ENCODE results near the gene SLC24A3.

SLC24A3 gene

DNA sequence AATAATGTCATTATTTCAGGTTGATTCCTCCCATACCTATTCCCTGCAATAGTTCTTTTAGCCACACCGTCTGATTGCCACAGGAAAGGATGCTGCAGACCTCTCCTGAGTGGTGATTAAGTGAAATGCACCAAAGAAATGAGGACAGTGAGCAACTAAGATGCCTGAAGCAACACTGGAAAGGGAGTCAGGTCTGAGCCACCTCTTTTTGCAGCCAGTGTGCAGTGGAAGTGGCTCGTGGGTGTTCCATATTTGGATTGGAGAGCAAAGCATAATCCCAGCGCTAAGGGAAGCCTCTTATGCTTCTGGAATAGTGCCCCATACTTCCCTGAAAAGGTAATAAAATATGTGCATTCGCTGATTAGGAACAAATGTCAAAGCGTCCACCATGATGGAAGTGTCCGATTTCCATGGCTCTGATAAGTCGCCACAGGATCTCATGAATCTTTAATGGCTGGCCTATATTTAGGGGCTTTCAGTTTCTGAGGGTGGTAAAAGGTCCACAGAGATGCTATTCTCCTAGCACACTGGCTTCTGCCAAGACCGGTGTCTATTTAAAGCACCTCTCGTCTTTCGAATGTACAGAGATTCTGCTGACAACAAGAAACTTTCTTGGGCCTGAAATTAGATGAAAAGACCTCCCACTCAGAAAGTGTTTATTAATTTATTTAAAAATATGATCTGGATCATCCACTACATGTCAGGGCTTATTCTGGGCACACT lies 253.9 kb downstream of the SLC24A3 start:
- no peak for DNase-seq

GRCh38 chr20:19473216-19473921 lies 260.9 kb downstream of the SLC24A3 start:
- no peak for DNase-seq

DNA sequence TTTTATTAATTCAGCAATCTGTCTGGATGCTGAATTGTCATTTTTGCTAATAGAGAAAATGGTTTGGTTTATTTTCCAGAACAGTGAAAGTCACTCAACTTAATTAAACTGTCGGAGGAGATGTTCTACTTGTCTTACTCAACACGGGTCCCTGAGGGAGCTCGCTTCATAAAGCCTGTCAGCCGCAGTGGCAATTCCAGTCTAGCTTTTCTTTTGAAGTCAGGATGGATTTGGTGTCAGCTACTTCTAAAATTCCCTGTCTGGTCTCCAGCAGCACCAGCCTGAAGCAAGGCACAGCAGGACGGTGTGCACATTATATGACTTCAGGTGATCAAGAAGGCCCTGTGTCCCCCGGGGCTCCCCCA lies 261.5 kb downstream of the SLC24A3 start:
- DNase-seq = no peak

- DNase-seq = no peak
These were observed 266.0 kb downstream of the SLC24A3 start for GRCh38 chr20:19478320-19478895.

DNA sequence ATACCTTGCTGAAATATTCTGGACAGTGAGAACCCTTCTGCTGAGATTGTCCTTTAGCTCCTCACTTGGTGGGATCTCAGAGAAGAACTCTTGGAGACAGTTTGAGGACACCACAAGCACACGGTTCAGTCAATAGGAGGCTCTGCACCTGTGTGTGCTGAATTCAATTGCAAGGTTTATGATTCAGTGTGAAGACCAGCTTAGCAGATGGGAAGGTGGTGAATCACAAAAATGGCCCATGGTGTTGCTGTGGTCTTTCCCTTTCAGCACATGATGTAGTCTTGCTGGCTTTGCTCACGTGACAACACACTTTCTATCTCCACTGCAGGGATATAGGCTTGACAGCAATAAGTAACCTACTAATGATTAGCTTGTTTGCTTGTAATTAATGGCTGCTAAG lies 270.3 kb downstream of the SLC24A3 start:
- DNase-seq = no peak

DNA sequence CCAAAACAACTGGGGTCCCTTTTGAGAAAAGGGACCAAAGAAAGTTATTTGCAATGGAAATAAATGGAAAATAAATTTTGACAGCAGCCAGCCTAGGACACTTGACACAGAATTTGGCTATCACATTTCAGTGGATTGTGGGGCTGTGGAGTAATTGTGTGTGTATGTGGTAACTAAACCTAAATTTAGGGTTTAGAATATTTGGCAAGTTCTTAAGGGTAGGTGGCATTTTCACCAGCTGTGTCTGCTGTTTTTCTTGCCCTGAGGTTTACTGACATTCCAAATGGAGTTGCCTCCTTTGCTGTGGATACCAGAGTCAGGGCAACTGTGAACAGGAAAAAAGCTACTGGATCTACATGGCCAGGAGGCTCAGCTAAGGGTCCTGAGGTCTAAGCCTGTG lies 270.9 kb downstream of the SLC24A3 start:
- no peak for DNase-seq

DNA sequence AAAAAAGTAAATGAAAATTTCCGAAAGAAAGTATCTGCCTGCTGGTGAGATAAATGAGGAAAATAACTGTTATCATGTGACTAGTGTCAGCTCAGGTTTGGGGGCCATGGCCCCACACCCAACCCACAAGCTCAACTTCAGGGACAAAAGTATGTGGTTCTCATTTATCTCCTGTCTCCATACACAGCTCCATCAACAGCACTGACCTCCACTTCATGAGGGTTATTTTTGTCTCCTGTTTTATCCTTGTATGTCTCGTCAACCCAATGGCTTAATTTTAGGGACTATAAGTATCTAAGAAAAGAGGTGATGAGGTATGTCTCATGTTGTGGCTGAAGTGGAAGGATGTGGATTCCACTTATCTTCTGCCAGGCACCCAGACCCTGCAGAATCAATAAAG lies 274.0 kb downstream of the SLC24A3 start:
- DNase-seq = no peak

DNA sequence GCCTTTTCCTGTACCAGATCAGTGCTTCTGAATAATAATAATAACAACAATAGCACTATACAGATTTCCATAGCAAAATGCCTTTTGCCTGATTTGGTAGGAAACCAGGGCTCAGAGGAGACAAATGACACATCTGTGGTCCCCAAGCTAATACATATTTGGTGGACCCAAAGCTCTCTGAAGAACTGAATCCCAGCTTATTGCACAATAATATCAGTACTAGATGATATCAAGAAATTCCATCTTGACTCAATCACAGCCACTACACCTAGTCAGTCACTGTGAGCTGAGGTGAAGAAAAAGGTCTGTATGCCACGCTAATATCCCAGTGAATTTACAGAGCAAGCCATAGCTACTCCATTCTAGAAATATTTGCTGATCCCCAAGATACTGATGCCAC lies 275.0 kb downstream of the SLC24A3 start:
- no peak for DNase-seq

DNA sequence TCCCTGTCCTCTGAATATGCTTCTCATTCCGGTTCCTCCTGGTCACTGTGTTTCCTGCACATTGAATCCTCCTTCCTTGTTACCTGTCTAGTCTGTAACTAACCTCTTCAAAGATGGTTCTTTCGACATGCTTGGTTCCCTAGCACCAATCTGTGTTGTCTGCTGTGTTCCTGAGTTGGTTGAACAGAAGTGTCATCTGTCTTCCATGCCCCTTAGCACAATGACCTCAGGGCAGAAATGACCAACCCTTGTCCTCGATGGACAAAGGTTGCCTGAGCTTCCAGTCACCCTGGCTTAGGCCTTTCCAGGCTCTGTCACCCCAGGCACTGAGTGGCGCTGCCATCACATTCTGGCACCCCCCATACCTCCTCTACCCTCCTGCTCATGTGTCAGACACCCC lies 278.8 kb downstream of the SLC24A3 start:
- DNase-seq = no peak

DNA sequence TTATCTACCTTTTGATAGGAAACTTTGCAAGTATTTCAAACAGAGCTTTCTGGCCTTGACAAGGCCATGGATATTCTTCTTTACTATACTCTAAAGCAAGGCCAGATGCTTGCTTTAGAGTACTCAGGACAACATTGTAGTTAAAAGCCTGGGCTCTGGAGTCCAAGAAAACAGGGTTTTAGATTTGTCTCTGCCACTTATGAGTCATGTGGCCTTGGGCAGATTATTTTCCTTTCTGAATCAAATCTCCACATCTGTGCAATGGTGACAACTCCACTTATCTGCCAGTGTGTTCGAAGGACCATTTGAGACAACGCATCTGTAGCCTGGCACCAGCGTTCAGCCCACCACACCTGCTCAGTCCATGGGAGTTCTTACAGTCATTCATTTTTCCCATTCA lies 279.7 kb downstream of the SLC24A3 start:
- DNase-seq = no peak

GRCh38 chr20:19492687-19493336 lies 280.4 kb downstream of the SLC24A3 start:
- no peak for DNase-seq

- DNase-seq = no peak
These were observed 281.5 kb downstream of the SLC24A3 start for GRCh38 chr20:19493794-19494495.

- DNase-seq = no peak
These were observed 283.7 kb downstream of the SLC24A3 start for GRCh38 chr20:19495905-19496703.

- DNase-seq = no peak
These were observed 284.6 kb downstream of the SLC24A3 start for GRCh38 chr20:19497064-19497463.

DNA sequence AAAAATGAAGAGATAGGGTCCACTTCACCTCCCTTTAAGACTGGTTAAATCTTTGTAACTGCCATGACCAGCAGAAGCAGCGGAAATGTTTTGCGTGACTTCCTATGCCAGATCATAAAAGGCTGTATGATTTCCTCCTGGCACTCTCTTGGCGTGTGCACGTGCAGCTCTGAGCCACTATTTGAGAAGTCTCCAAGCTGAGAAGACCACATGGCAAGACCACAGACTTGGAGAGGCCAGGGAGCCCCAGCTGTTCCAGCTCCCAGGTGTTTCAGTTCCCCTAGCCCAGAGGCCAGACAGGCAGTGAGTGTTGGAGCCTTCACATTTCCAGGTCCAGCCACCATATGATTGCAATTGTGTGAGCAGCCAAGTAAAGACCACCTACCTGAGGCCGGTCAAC lies 286.3 kb downstream of the SLC24A3 start:
- no peak for DNase-seq

GRCh38 chr20:19501476-19502115 lies 289.2 kb downstream of the SLC24A3 start:
- no peak for DNase-seq

DNA sequence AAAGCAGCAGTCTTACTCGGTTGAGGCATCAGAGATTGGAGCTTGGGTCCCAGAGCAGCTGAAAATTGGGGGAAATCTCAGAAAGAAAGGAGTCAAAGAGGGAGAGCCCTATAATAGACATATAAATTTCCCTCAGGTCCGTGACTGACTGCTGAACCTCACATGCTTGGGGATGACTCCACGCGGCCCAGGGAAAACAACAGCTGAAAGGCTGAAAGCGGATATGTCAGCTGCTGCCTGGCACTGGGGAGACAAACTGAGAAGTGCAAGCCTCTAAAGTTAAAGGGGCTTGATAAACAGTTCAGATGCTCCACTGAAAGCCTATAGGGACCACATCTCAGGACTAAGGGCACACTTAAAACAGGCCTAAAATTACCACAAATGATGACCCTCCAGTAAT lies 289.7 kb downstream of the SLC24A3 start:
- DNase-seq = no peak

- no peak for DNase-seq
These were observed 291.8 kb downstream of the SLC24A3 start for GRCh38 chr20:19504251-19504650.

DNA sequence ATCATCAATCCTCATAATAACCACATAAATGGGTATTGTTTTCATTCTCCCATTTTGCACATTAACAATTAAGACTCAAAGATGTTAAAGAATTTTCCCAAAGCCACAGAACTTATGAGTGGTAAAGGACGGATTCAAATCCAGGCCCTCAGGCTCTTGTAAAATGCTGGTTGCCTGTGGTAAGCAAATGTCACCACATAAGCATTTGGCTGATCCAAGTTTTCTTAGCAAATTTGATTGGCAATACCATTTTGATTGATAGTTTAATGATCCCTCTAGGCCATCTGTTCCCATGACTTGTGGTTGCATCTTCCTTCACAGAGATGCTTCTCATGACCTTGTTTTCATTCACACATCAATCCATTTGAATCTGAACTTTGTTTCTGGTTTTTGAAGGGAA lies 293.6 kb downstream of the SLC24A3 start:
- DNase-seq = no peak

GRCh38 chr20:19508449-19508848 lies 296.0 kb downstream of the SLC24A3 start:
- DNase-seq = no peak

DNA sequence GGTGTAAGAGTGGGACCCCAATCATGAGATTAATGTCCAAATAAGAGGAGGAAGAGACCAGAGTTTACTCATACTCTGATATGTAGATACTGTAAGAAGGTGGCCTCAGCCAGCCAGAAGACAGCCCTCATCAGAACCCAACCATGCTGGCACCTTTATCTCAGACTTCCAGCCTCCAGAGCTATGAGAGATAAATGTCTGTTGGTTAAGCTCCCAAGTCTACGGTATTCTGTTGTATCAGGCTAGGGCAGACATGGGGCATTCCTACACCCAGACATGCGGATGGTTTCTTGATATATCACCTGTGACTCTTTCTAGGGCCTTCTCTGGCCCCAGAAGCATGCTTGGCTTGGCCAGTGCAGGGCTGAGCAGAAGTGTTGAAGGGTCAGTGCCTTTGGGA lies 298.2 kb downstream of the SLC24A3 start:
- no peak for DNase-seq

DNA sequence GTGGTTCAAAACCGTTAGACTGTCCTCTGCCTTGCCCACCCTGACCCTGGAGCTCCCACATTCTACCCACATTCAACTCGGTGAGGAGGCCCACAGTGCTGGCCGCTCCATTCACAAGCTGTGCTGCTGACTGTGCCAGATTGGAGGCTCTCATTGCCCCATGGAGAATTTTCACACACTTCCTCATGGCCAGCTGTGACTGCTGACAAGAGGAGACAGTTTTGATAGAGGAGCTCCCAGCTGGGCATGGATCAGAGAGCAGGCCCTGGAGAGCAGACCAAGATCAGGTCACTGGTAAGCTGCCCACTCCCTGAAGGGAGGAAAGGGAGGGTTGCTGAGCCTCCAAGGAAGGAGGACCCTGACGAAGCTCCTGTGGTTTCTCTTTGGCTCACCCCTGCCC lies 299.5 kb downstream of the SLC24A3 start:
- no peak for DNase-seq
